HG03108 (cell line): ENCODE measurements around the gene FKBP11.
A peak's percentile ranks its signal among the peaks of the same experiment; 100 is the strongest.

Experiments
- ATAC-seq: cut with Tn5 transposase; IDR thresholded peaks from one replicate; pipeline ENCODE4 v1.9.1; 2021; ENCODE audit warnings: moderate library complexity; ENCODE audit not compliant: unreplicated experiment

FKBP11 gene

GRCh38 chr12:48925304-48926011, at the start of gene FKBP11:
Gene FKBP11 (minus strand): TSS chr12:48925492. CDS start chr12:48925428, 64 bp downstream.
- ATAC-seq: peak; percentile 64

GRCh38 chr12:48973941-48974673, 48.8 kb upstream of the FKBP11 start:
- ATAC-seq: no peak

- ATAC-seq: no peak
These were observed 48.2 kb upstream of the FKBP11 start for GRCh38 chr12:48973531-48973930.

- ATAC-seq: no peak
These were observed 47.7 kb upstream of the FKBP11 start for GRCh38 chr12:48972952-48973483.

- ATAC-seq: no peak
These were observed 47.1 kb upstream of the FKBP11 start for GRCh38 chr12:48972213-48972951.

GRCh38 chr12:48970702-48971334, 45.5 kb upstream of the FKBP11 start:
- ATAC-seq: no peak

- ATAC-seq: no peak
These were observed 44.8 kb upstream of the FKBP11 start for GRCh38 chr12:48969833-48970701.

GRCh38 chr12:48969160-48969771, 44.0 kb upstream of the FKBP11 start:
- no peak for ATAC-seq

- no peak for ATAC-seq
These were observed 43.2 kb upstream of the FKBP11 start for GRCh38 chr12:48968467-48968866.

GRCh38 chr12:48967991-48968390, 42.7 kb upstream of the FKBP11 start:
- ATAC-seq: no peak

- ATAC-seq: no peak
These were observed 41.0 kb upstream of the FKBP11 start for GRCh38 chr12:48966177-48966895.

- no peak for ATAC-seq
These were observed 40.1 kb upstream of the FKBP11 start for GRCh38 chr12:48965298-48965838.

- no peak for ATAC-seq
These were observed 36.5 kb upstream of the FKBP11 start for GRCh38 chr12:48961801-48962200.

GRCh38 chr12:48961331-48961730, 36.0 kb upstream of the FKBP11 start:
- no peak for ATAC-seq

- no peak for ATAC-seq
These were observed 35.5 kb upstream of the FKBP11 start for GRCh38 chr12:48960834-48961233.

GRCh38 chr12:48958049-48958388, 32.7 kb upstream of the FKBP11 start:
- ATAC-seq: no peak

- peak; percentile 93 for ATAC-seq
These were observed 32.1 kb upstream of the FKBP11 start, which contains the start of gene ARF3 for GRCh38 chr12:48957141-48958048. Gene ARF3 (minus strand): TSS chr12:48957487. CDS start chr12:48941095, 16,392 bp downstream.
